IMR-90 (cell line): Measurements from ENCODE around the gene STOML1.

Experiments used
- BHLHE40 ChIP-seq: fragments of 150-350 bp; IDR thresholded peaks from 2 replicates; pipeline ENCODE4 v1.6.1; 2016; ENCODE audit warnings: mild to moderate bottlenecking, low read depth, low read length
- CHD1 ChIP-seq: IDR thresholded peaks from 2 replicates; pipeline ENCODE4 v1.6.1; 2012; ENCODE audit warnings: low read depth, low read length, improper control_type of control experiment
- MAFK ChIP-seq: IDR thresholded peaks from 2 replicates; pipeline ENCODE4 v1.6.1; 2012; ENCODE audit warnings: low read depth, low read length, improper control_type of control experiment
- POLR2A ChIP-seq: IDR thresholded peaks from 2 replicates; pipeline ENCODE4 v1.6.1; 2012; ENCODE audit warnings: mild to moderate bottlenecking, low read depth, low read length
- TF ChIP-seq, protein P1 (sequence below): conservative IDR thresholded peaks from 2 replicates; pipeline ENCODE4 v1.5.1; 2012; ENCODE audit warnings: mild to moderate bottlenecking, low read depth, low read length, improper control_type of control experiment

DNA sequence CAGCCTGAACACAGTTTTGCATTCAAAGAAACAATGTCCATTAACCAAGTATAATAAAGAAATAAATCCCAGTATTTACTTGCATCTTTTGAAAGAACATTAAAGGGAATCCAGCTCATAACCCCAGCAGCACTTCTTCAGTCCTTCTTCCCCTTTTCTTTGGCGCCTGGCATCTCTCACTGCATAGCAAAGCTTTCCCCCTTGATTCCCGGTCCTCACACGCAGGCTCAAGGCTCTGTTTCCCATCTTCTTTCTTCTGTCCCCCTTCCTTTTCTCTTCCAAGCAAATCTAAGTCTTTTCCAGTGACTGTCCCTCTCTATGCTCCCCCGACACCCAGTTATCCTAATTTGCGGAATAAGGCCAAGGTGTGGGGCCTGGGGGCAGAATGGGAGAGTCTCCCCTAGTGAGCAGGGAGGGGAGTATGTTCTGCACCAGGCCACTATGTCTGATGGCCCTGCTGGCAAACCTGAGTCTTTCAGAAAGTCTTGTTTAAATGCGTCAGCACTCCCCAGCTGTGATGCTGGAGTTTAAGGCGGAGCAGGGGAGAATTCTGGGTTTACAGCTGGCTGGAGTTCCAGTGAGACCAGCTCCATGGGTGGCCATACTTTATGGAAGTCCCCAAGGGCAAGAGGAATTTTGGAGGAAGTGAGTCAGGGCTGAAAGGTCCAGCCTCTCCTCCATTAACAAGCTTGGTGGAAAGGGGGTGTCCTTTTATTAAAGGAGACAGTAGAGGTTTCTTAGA lies 48.2 kb upstream of the STOML1 start:
- TF ChIP-seq, protein P1, sequence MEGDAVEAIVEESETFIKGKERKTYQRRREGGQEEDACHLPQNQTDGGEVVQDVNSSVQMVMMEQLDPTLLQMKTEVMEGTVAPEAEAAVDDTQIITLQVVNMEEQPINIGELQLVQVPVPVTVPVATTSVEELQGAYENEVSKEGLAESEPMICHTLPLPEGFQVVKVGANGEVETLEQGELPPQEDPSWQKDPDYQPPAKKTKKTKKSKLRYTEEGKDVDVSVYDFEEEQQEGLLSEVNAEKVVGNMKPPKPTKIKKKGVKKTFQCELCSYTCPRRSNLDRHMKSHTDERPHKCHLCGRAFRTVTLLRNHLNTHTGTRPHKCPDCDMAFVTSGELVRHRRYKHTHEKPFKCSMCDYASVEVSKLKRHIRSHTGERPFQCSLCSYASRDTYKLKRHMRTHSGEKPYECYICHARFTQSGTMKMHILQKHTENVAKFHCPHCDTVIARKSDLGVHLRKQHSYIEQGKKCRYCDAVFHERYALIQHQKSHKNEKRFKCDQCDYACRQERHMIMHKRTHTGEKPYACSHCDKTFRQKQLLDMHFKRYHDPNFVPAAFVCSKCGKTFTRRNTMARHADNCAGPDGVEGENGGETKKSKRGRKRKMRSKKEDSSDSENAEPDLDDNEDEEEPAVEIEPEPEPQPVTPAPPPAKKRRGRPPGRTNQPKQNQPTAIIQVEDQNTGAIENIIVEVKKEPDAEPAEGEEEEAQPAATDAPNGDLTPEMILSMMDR: no peak
- TF ChIP-seq BHLHE40: no peak
- TF ChIP-seq POLR2A: no peak
- TF ChIP-seq MAFK: no peak
- no peak for TF ChIP-seq CHD1
